OCI-LY3 (cell line): ENCODE data around the gene CARHSP1.

Experiments used
- H2AFZ ChIP-seq: fragments of 200-600, 300-600 bp; shearing (Covaris generic); 2 replicates; pipeline ENCODE4 v1.6.0; 2014; ENCODE audit warnings: antibody characterized with exemption, low read depth, low read length
- H3K27ac ChIP-seq: fragments of 200-600, 300-600 bp; sonication (generic); 2 replicates; pipeline ENCODE4 v1.5.1; 2014; ENCODE audit warnings: mild to moderate bottlenecking, low read length, moderate library complexity, mixed read lengths
- H3K27me3 ChIP-seq: fragments of 200-600, 300-600 bp; sonication (generic); 2 replicates; pipeline ENCODE4 v1.6.1; 2014; ENCODE audit warnings: low read depth, low read length, mixed read lengths
- H3K36me3 ChIP-seq: fragments of 200-600, 300-600 bp; sonication (generic); replicated peaks from 2 replicates; pipeline ENCODE3; 2014; ENCODE audit warnings: low read depth, low read length, mixed read lengths
- H3K4me1 ChIP-seq: fragments of 300-600, 200-600 bp; sonication (generic); 2 replicates; pipeline ENCODE4 v1.6.1; 2014; ENCODE audit warnings: low read length, mixed read lengths
- H3K4me2 ChIP-seq: fragments of 200-600, 300-600 bp; sonication (generic); 2 replicates; pipeline ENCODE4 v1.6.1; 2014; ENCODE audit warnings: low read length, mixed read lengths
- H3K4me3 ChIP-seq: fragments of 300-600, 200-600 bp; sonication (generic); 2 replicates; pipeline ENCODE4 v1.5.1; 2014; ENCODE audit warnings: antibody characterized with exemption, mild to moderate bottlenecking, low read length, moderate library complexity
- H3K79me2 ChIP-seq: fragments of 300-600, 200-600 bp; shearing (Covaris generic); 2 replicates; pipeline ENCODE4 v1.6.1; 2014; ENCODE audit warnings: mild to moderate bottlenecking, low read length, mixed read lengths
- H3K9ac ChIP-seq: fragments of 300-600, 200-600 bp; shearing (Covaris generic); 2 replicates; pipeline ENCODE4 v1.6.0; 2014; ENCODE audit warnings: mild to moderate bottlenecking, low read length, moderate library complexity
- H3K9me3 ChIP-seq: fragments of 200-600, 300-600 bp; shearing (Covaris generic); 2 replicates; pipeline ENCODE4 v1.6.1; 2014; ENCODE audit warnings: low read length, mixed read lengths; ENCODE audit not compliant: insufficient read depth
- H4K20me1 ChIP-seq: fragments of 200-600, 300-600 bp; sonication (generic); 2 replicates; pipeline ENCODE4 v1.6.1; 2016; ENCODE audit warnings: low read length, mixed read lengths; ENCODE audit not compliant: insufficient read depth
- EZH2phosphoT487 ChIP-seq: fragments of 200-600 bp; shearing (Covaris generic); IDR thresholded peaks from 2 replicates; pipeline ENCODE4 v1.6.1; 2018; ENCODE audit warnings: antibody characterized with exemption, mixed run types, low read depth
- TF ChIP-seq, protein P1 (sequence below): fragments of 200-600, 300-600 bp; sonication (generic); IDR thresholded peaks from 2 replicates; pipeline ENCODE4 v1.5.1; 2014; ENCODE audit warnings: antibody characterized with exemption, low read length, low read depth

Gene CARHSP1

DNA sequence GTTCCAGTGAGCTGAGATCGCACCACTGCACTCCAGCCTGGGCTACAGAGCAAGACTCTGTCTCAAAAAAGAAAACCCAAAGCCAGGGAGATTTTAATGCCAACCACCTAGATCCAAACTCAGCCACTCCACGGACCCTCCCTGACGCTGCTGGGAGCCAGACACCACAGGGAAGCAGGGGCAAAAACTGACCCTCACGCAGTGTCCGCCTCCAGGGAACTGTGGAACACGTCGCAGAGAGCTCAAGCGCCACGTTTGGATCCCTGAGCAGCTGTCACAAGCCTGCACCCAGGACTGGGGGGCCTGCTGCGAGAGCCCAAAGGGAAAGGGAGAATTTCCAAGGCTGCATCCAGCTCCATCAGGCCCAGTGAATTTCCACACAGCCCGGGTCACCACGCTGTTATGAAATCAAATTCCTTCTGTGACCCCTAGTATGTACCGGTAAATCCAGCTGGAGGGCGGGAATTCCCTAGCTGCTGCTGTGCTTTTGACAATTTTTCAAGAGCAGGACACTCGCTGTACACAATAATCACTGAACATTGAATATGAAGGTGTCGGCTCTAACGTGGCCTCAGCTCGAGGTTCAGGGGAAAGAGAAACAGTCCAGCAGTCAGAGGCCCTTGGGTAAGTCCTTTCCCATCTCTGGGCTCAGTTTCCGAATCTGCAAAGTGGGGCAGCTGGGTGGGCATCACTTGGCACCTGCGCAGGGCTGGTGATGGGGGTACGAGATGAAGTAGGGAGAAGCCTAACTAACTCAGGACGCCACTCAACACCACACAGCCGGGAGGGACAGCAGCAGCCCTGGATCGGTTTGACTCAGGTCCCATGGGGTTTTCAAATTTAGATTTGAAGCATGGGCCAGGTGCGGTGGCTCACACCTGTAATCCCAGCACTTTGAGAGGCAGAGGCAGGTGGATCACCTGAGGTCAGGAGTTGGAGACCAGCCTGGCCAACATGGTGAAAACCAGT, 8.6 kb downstream of the CARHSP1 start:
- TF ChIP-seq EZH2phosphoT487: no peak
- TF ChIP-seq, protein P1, sequence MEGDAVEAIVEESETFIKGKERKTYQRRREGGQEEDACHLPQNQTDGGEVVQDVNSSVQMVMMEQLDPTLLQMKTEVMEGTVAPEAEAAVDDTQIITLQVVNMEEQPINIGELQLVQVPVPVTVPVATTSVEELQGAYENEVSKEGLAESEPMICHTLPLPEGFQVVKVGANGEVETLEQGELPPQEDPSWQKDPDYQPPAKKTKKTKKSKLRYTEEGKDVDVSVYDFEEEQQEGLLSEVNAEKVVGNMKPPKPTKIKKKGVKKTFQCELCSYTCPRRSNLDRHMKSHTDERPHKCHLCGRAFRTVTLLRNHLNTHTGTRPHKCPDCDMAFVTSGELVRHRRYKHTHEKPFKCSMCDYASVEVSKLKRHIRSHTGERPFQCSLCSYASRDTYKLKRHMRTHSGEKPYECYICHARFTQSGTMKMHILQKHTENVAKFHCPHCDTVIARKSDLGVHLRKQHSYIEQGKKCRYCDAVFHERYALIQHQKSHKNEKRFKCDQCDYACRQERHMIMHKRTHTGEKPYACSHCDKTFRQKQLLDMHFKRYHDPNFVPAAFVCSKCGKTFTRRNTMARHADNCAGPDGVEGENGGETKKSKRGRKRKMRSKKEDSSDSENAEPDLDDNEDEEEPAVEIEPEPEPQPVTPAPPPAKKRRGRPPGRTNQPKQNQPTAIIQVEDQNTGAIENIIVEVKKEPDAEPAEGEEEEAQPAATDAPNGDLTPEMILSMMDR: no peak
- H3K79me2 ChIP-seq: peaks cover 48% of the 10 kb centered on the region
- H3K27ac ChIP-seq: no peak overlapping the region
- H3K27me3 ChIP-seq: no peaks in the 10 kb centered on the region
- H3K4me2 ChIP-seq: no peak overlapping the region
- peaks cover 4% of the 10 kb centered on the region; the same call in 1 of the 2 replicates for H3K4me1 ChIP-seq
- H3K9ac ChIP-seq: no peak overlapping the region
- no peak overlapping the region for H3K4me3 ChIP-seq
- H4K20me1 ChIP-seq: peaks cover 61% of the 10 kb centered on the region
- H3K9me3 ChIP-seq: no peaks in the 10 kb centered on the region
- H2AFZ ChIP-seq: no peak overlapping the region
- peaks cover 29% of the 10 kb centered on the region for H3K36me3 ChIP-seq

DNA sequence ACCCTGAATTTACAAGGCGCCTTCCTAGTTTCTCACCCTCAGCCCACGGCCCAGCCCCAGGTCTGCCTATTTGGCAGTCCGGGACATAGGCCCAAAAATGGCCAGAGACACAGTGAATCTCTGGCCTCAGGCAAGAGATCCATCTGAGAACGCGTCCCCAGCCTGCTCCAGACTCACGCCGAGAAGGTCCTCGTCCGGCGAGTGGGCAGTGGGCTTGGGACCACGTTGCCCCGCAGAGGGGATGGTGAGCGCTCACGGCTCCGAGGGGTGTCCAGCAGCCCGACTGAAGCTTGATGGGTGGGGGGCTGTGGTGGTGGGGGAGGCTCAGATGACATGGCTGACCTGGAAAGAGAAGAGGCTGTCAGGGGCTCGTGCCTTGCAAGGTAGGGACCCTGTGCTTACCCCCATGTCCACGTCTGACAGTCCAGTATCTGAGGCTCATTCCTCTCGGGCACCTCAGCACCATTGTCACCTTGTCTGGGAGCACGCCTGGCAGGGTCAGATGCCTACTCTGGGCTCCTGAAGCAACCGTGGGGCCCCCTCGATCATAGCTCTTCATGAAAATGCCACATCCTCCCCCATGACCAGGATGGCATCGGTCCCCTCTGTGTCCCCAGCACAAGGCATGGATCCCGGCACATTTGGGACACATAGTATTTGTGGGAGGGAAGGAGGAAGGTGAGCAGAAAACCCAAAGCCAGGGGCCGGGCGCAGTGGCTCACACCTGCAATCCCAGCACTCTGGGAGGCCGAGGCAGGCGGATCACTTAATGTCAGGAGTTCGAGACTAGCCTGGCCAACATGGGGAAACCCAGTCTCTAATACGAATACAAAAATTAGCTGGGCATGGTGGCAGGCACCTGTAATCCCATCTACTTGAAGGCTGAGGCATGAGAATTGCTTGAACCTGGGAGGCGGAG, 9.6 kb downstream of the CARHSP1 start:
- Histone ChIP-seq H3K36me3 (peaks cover 38% of the 10 kb centered on the region), H4K20me1 (peaks cover 55% of the 10 kb centered on the region)

DNA sequence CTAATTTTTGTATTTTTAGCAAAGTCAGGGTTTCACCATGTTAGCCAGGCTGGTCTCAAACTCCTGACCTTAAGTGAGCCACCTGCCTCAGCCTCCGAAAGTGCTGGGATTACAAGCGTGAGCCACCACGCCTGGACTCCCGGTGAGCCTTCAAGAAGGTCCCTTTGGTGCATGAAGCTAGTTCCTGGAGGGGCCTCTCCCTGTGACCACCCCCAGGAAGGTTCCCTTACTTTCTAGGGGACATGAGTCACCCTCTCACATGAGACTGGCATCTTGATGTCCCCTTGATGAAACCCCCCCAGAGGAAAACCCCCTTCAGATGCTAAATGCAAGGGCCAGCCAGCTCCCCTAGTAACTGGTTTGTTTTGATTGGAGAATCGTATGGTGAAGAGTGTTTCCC, 12.8 kb downstream of the CARHSP1 start:
- Histone ChIP-seq H3K36me3 (peaks cover 54% of the 10 kb centered on the region), H2AFZ (no peak overlapping the region), H3K9ac (no peak overlapping the region), H3K9me3 (no peaks in the 10 kb centered on the region), H3K4me3 (no peak overlapping the region), H3K4me2 (no peak overlapping the region), H3K27ac (no peak overlapping the region), H3K4me1 (peaks cover 4% of the 10 kb centered on the region; the same call in 1 of the 2 replicates), H3K27me3 (no peaks in the 10 kb centered on the region), H3K79me2 (peaks cover 13% of the 10 kb centered on the region; the same call in 1 of the 2 replicates), H4K20me1 (peaks cover 27% of the 10 kb centered on the region)
- TF ChIP-seq, protein P1: no peak
- no peak for TF ChIP-seq EZH2phosphoT487

More for the DNA sequence above, 9.6 kb downstream of the CARHSP1 start:
- H3K79me2 ChIP-seq: peaks cover 40% of the 10 kb centered on the region
- no peaks in the 10 kb centered on the region for H3K9me3 ChIP-seq
- no peak for TF ChIP-seq EZH2phosphoT487
- TF ChIP-seq, protein P1: no peak
- no peak overlapping the region for H3K4me3 ChIP-seq
- peaks cover 4% of the 10 kb centered on the region; the same call in 1 of the 2 replicates for H3K4me1 ChIP-seq
- no peak overlapping the region for H3K9ac ChIP-seq
- H3K27ac ChIP-seq: no peak overlapping the region
- no peak overlapping the region for H3K4me2 ChIP-seq
- no peaks in the 10 kb centered on the region for H3K27me3 ChIP-seq
- H2AFZ ChIP-seq: no peak overlapping the region
